Lower lobe of right lung (tissue), 2 donors: ENCODE results near the gene ATP1A4. TPM values are rescaled to one million over a fixed set of nuclear protein-coding genes. Genes with fewer than 3 reads are reported as not detected.

ENCODE experiments used
- ATAC-seq, 2 donors: fragments of 200-7000 bp; cut with Tn5 transposase; one replicate each; pipeline ENCODE4 v1.9.1; 2020 to 2022; ENCODE audit warnings: mild to moderate bottlenecking in 2 of 2, moderate library complexity in 2 of 2
- DNase-seq: peaks from one replicate; pipeline ENCODE4 v3.0.0-alpha.2; 2020
- H3K27ac ChIP-seq: fragments of 200-600 bp; one replicate; pipeline ENCODE4 v1.8.0; 2022
- H3K27me3 ChIP-seq: fragments of 200-600 bp; one replicate; pipeline ENCODE4 v1.8.0; 2022; ENCODE audit warnings: low read depth
- H3K36me3 ChIP-seq: fragments of 200-600 bp; one replicate; pipeline ENCODE4 v1.8.0; 2022; ENCODE audit warnings: mild to moderate bottlenecking
- H3K4me1 ChIP-seq: fragments of 200-600 bp; one replicate; pipeline ENCODE4 v1.8.0; 2022
- H3K4me3 ChIP-seq: fragments of 200-600 bp; one replicate; pipeline ENCODE4 v1.8.0; 2022; ENCODE audit warnings: mild to moderate bottlenecking
- H3K9me3 ChIP-seq: fragments of 200-600 bp; one replicate; pipeline ENCODE4 v1.8.0; 2022
- intact Hi-C: fragments of 100-400 bp; cut with DNase I; formaldehyde crosslinking; loops from one replicate; pipeline ENCODE4 v1.11.0; 2022
- total RNA-seq: library from RNA; stranded (reverse); fragmentation: NEBNext Ultra II Directional; extraction: Animal tissue kit (Norgen Biotek cat#: 25700); gene quantifications from one replicate; pipeline ENCODE4 v1.2.1, GENCODE V29; 2021
- TF ChIP-seq, protein P1 (sequence below): fragments of 200-600 bp; IDR thresholded peaks from one replicate; pipeline ENCODE4 v1.8.0; 2022; ENCODE audit warnings: antibody characterized with exemption, mild to moderate bottlenecking
- donor health status: DM: no; HTN: yes; CAD: no; lungs with severe emphysema.

Gene ATP1A4
- total RNA-seq, 1 donor from 2014 or later, result 1.1 TPM

DNA sequence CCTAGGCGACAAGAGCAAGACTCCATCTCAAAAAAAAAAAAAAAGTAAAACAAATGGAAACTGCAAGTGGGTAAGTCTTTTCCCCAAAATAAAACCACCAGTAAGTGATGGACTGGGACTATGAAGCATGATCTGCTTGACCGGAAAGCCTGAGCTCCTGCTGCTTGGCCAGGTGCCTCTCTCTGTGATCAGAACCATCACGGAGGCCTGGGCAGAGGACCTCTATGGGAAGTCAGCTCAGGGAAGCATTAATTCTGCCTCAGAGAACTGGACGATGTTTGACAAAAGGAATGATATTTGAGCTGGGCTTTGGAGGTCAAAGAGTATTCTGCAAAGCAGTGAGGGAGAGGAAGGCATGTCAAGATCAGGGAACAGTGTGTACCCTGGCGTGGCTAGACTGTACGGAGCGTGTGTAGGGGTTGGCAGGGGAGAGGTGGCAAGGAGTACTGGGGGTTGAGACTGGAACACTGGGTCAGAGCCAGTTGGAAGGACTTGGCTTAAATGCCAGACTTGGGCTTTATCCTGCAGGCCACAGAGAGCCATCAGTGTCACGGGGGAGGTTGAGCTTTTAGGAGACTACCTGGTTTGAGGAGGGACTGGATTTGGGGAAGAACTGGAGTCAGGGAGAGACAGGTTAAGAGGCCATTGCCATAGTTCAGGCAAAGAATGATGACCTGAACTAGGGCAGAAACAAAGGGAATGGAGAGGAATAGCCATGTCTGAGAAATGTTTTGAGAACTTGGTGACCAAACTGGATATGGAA is 19.4 kb upstream of the ATP1A4 start:
- H3K4me1 ChIP-seq, result no peaks in the 10 kb centered on the region
- TF ChIP-seq, protein P1, sequence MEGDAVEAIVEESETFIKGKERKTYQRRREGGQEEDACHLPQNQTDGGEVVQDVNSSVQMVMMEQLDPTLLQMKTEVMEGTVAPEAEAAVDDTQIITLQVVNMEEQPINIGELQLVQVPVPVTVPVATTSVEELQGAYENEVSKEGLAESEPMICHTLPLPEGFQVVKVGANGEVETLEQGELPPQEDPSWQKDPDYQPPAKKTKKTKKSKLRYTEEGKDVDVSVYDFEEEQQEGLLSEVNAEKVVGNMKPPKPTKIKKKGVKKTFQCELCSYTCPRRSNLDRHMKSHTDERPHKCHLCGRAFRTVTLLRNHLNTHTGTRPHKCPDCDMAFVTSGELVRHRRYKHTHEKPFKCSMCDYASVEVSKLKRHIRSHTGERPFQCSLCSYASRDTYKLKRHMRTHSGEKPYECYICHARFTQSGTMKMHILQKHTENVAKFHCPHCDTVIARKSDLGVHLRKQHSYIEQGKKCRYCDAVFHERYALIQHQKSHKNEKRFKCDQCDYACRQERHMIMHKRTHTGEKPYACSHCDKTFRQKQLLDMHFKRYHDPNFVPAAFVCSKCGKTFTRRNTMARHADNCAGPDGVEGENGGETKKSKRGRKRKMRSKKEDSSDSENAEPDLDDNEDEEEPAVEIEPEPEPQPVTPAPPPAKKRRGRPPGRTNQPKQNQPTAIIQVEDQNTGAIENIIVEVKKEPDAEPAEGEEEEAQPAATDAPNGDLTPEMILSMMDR, result no peak
- no peak overlapping the region for H3K4me3 ChIP-seq
- no peaks in the 10 kb centered on the region for H3K27me3 ChIP-seq
- H3K36me3 ChIP-seq, result no peaks in the 10 kb centered on the region
- DNase-seq (no peak), ATAC-seq (peak; percentile 29 to 57)
- no peaks in the 10 kb centered on the region for H3K9me3 ChIP-seq
- intact Hi-C loops, result no loop called here
- no peak overlapping the region for H3K27ac ChIP-seq

DNA sequence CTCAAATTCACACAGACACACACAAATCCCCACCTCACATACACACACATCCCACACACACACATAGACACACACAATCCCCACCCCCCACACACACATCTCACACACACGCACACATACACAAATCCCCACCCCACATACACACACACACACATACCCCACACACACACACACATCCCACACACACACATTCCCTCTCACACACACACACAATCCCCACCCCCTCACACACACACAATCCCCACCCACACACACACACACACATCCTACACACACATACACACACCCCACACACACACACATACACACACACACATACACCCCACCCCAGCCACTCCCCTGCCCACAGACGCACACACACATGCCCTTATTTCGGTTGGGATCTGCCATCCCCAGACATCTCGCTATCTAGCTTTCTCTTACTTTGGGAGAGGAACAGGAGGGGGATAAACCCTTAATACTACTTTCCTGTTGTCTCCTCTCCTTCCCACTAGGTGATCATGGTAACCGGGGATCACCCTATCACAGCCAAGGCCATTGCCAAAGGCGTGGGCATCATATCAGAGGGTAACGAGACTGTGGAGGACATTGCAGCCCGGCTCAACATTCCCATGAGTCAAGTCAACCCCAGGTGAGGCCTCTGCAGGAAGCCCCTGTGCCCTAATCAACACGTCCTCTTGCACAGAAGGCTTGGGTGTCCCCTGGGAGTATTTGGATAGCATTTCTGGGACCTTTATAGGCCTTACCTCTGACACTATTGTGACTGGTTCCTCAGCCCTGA is 17.2 kb upstream of the ATP1A4 start:
- H3K4me1 ChIP-seq, result no peaks in the 10 kb centered on the region
- intact Hi-C loops, result no loop called here
- H3K9me3 ChIP-seq, result no peaks in the 10 kb centered on the region
- no peak overlapping the region for H3K27ac ChIP-seq
- TF ChIP-seq, protein P1, result no peak
- no peaks in the 10 kb centered on the region for H3K36me3 ChIP-seq
- H3K27me3 ChIP-seq, result no peaks in the 10 kb centered on the region
- no peak overlapping the region for H3K4me3 ChIP-seq
- no peak for DNase-seq
- ATAC-seq, result no peak

DNA sequence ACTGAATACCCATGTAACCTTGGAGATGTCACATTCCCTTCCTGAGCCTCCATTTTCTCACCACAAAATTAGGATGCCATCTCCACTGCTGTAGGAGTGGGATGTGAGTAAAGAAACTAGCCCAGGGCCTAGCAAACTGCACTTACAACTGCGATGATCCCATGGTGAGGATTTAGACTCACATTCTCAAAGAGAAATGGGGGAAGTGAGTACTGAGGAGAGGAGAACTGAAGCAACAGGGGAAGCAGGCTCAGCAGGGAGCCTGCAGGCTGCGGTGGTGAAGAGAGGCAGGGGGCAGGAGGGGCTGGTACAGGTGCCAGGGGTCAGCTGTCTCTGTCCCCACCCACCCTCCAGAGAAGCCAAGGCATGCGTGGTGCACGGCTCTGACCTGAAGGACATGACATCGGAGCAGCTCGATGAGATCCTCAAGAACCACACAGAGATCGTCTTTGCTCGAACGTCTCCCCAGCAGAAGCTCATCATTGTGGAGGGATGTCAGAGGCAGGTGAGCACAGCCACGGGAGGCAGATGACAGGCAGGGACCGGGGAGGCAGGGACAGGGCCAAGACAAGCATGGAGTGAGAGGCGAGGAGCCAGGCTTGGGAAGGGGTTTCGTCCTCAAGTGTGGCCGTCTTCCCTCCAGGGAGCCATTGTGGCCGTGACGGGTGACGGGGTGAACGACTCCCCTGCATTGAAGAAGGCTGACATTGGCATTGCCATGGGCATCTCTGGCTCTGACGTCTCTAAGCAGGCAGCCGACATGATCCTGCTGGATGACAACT is 16.4 kb upstream of the ATP1A4 start:
- TF ChIP-seq, protein P1, result no peak
- Histone ChIP-seq H3K27ac (no peak overlapping the region), H3K4me1 (no peaks in the 10 kb centered on the region), H3K4me3 (no peak overlapping the region), H3K27me3 (no peaks in the 10 kb centered on the region), H3K36me3 (no peaks in the 10 kb centered on the region), H3K9me3 (no peaks in the 10 kb centered on the region)
- DNase-seq (no peak), ATAC-seq (peak in 1 of 2 donors; percentile 19)
- intact Hi-C loops, result no loop called here

DNA sequence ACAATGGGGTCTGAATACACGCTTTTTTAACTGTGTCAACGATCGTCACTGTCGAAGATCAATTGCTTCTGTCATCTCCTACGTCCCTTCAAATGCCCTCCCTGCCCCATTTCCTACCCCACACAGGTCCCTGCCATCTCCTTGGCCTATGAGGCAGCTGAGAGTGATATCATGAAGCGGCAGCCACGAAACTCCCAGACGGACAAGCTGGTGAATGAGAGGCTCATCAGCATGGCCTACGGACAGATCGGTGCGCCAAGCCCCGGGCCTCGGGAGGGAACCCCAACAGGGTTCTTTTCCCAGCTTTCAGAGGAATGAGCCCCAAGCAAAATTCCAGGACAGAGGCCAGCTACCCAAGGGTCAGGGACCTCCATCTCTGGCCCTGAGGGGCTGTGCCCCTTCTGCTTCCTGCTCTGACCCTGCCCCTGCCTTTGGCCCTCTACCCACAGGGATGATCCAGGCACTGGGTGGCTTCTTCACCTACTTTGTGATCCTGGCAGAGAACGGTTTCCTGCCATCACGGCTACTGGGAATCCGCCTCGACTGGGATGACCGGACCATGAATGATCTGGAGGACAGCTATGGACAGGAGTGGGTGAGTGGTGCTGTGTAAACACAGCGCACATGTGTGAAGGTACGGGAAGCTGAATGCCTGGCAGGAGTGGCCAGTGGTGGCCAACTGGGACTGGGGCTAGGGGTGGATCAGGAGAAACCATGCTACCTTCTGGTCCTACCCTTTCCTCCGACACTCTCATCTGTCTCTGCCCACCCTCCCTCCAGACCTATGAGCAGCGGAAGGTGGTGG is 15.1 kb upstream of the ATP1A4 start:
- ATAC-seq (no peak), DNase-seq (no peak)
- no peaks in the 10 kb centered on the region for H3K9me3 ChIP-seq
- no peaks in the 10 kb centered on the region for H3K36me3 ChIP-seq
- H3K27ac ChIP-seq, result no peak overlapping the region
- TF ChIP-seq, protein P1, result no peak
- no peaks in the 10 kb centered on the region for H3K4me1 ChIP-seq
- H3K27me3 ChIP-seq, result no peaks in the 10 kb centered on the region
- no peak overlapping the region for H3K4me3 ChIP-seq
- intact Hi-C loops, result no loop called here

DNA sequence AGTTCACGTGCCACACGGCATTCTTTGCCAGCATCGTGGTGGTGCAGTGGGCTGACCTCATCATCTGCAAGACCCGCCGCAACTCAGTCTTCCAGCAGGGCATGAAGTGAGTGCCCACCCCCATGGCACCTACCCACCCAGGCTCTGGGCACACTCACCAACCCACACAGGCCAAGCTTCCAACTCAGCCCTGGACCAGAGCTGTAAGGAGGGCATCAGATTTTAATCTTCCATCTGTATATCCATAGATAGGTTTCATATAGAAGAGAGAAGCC is 14.5 kb upstream of the ATP1A4 start:
- Histone ChIP-seq H3K36me3 (no peaks in the 10 kb centered on the region), H3K4me3 (no peak overlapping the region), H3K27ac (no peak overlapping the region), H3K4me1 (no peaks in the 10 kb centered on the region), H3K9me3 (no peaks in the 10 kb centered on the region), H3K27me3 (no peaks in the 10 kb centered on the region)
- TF ChIP-seq, protein P1, result no peak
- ATAC-seq (no peak), DNase-seq (no peak)
- intact Hi-C loops, result no loop called here
